ENCODE results near the gene RELA.

GRCh38 chr11:65680192-65680743 is 17.6 kb upstream of the RELA start:
- no peak for TF ChIP-seq CTCF (IDR thresholded peaks at IDR 0.05)
- TF ChIP-seq EZH2 (IDR thresholded peaks at IDR 0.05; ENCODE audit: borderline replicate concordance, insufficient read depth, low read depth, low read length, poor library complexity, severe bottlenecking) = no peak

Data from B cell (primary cell).